GF-D8 (cell line): ENCODE measurements around the gene NEGR1.

Experiments used
- DNase-seq: peaks from one replicate; lab custom pipeline; 2025; lab: John Stamatoyannopoulos, UW

Gene NEGR1

DNA sequence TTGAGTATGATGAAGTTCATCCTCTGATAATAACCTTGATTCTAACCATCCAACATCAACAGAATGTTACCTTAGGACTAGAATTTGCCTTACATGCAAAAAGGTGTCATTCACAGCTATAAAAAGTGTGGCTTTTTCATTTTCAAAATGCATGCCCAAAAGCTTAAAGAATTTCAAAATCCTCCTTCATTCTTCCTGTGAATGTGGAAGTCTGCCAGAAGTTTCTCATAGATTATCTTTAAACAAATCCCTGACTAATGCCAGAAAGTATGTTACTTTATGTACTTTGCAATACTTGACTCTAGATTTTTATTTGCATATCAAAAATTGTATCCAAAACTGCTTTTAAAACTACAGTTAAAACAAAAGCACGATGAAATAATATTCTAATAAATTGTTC, 930.9 kb downstream of the NEGR1 start:
- no peak for DNase-seq

DNA sequence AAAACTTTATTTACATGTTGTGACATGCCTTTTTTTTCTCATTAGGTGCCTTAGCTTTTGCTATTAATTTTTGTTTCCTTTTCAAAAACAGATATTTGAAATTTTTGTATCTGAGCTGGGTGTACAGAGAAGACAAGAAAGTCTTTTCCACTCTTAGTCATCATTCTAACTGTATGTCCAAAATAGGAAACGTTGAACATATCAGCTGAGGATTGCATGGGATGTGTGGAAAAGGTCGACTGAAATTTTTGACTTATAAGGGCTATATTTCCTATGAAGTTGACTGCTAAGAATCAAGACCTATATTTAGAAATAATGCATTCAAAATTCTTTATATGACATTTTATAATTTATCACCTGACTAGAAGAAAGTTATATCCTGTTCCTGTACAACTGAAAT, 931.5 kb downstream of the NEGR1 start:
- no peak for DNase-seq

DNA sequence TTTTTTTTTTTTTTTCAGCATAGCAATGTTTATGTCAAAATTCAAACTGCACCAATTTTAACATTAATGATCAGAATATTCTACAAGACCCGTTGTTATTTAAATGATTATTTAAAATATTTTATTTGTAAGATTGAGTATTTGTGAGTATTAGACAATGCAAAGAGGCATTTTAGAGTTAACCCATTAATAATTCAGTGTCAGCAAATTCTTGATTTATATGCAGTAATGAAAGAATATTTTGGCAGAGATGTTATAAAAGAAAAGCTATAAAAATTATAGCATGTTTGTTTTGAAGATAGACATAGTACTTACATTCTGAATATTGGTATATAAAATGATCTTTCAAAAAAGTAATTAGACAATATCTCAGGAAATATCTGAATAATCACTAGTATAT, 932.0 kb downstream of the NEGR1 start:
- DNase-seq, result no peak
